H9 (cell line): ENCODE measurements around the gene BTLA. TPM values are rescaled to one million over a fixed set of nuclear protein-coding genes. Genes with fewer than 3 reads are reported as not detected.

Experiments used
- DNase-seq: peaks from one replicate; pipeline ENCODE4 v3.0.0-alpha.2; 2017
- H2AFZ ChIP-seq: one replicate; pipeline ENCODE4 v1.6.1; 2013; ENCODE audit warnings: mild to moderate bottlenecking, low read length, control low read depth, moderate library complexity
- H2AK5ac ChIP-seq: 2 replicates; pipeline ENCODE4 v1.6.1; 2013; ENCODE audit warnings: low read length, control low read depth, mixed read lengths; ENCODE audit not compliant: insufficient read length
- H2BK120ac ChIP-seq: one replicate; pipeline ENCODE4 v1.6.1; 2013; ENCODE audit warnings: low read depth, mild to moderate bottlenecking, low read length, control low read depth, inconsistent platforms; ENCODE audit not compliant: poor library complexity, severe bottlenecking
- H2BK12ac ChIP-seq: 2 replicates; pipeline ENCODE4 v1.6.1; 2013; ENCODE audit warnings: low read length, control low read depth, mixed read lengths, low read depth; ENCODE audit not compliant: insufficient read length
- H2BK15ac ChIP-seq: 2 replicates; pipeline ENCODE4 v1.6.1; 2013; ENCODE audit warnings: low read depth, low read length, control low read depth
- H2BK20ac ChIP-seq: one replicate; pipeline ENCODE4 v1.6.1; 2013; ENCODE audit warnings: low read depth, mild to moderate bottlenecking, low read length, control low read depth, inconsistent platforms; ENCODE audit not compliant: poor library complexity, severe bottlenecking
- H2BK5ac ChIP-seq: 2 replicates; pipeline ENCODE4 v1.6.1; 2013; ENCODE audit warnings: low read length, control low read depth, mixed read lengths; ENCODE audit not compliant: insufficient read length
- H3K14ac ChIP-seq: 2 replicates; pipeline ENCODE4 v1.6.1; 2013; ENCODE audit warnings: low read length, control low read depth; ENCODE audit not compliant: insufficient read depth
- H3K18ac ChIP-seq: 2 replicates; pipeline ENCODE4 v1.6.1; 2013; ENCODE audit warnings: low read depth, mild to moderate bottlenecking, mixed read lengths, low read length, control low read depth; ENCODE audit not compliant: insufficient read length
- H3K23ac ChIP-seq: 2 replicates; pipeline ENCODE4 v1.6.1; 2013; ENCODE audit warnings: low read length, control low read depth, mixed read lengths, low read depth; ENCODE audit not compliant: insufficient read length
- H3K23me2 ChIP-seq: 2 replicates; pipeline ENCODE4 v1.6.1; 2013; ENCODE audit warnings: low read depth, mild to moderate bottlenecking, mixed read lengths, low read length, control low read depth; ENCODE audit not compliant: insufficient read length, poor library complexity, severe bottlenecking
- H3K27ac ChIP-seq: 2 replicates; pipeline ENCODE4 v1.5.1; 2013; ENCODE audit warnings: low read length, control low read depth, mixed read lengths, low read depth; ENCODE audit not compliant: insufficient read length
- H3K27me3 ChIP-seq: 2 replicates; pipeline ENCODE4 v1.6.1; 2013; ENCODE audit warnings: low read length, control low read depth, inconsistent platforms; ENCODE audit not compliant: insufficient read depth
- H3K4ac ChIP-seq: 2 replicates; pipeline ENCODE4 v1.6.1; 2013; ENCODE audit warnings: low read depth, mild to moderate bottlenecking, control low read depth, inconsistent platforms, low read length, moderate library complexity
- H3K4me1 ChIP-seq: 2 replicates; pipeline ENCODE4 v1.6.1; 2013; ENCODE audit warnings: low read length, control low read depth, inconsistent platforms; ENCODE audit not compliant: insufficient read depth
- H3K4me2 ChIP-seq: 2 replicates; pipeline ENCODE4 v1.6.1; 2013; ENCODE audit warnings: low read length, control low read depth, mixed read lengths; ENCODE audit not compliant: insufficient read length, insufficient read depth
- H3K56ac ChIP-seq: 2 replicates; pipeline ENCODE4 v1.6.1; 2013; ENCODE audit warnings: low read depth, mild to moderate bottlenecking, mixed read lengths, low read length, control low read depth; ENCODE audit not compliant: insufficient read length
- H3K79me1 ChIP-seq: 2 replicates; pipeline ENCODE4 v1.6.1; 2013; ENCODE audit warnings: low read depth, mild to moderate bottlenecking, moderate library complexity, low read length, control low read depth, inconsistent platforms; ENCODE audit not compliant: insufficient read depth, poor library complexity, severe bottlenecking
- H3K79me2 ChIP-seq: 2 replicates; pipeline ENCODE4 v1.6.1; 2013; ENCODE audit warnings: low read length, control low read depth, inconsistent platforms; ENCODE audit not compliant: insufficient read depth
- H3K9ac ChIP-seq: 2 replicates; pipeline ENCODE4 v1.6.1; 2013; ENCODE audit warnings: low read length, control low read depth, mixed read lengths; ENCODE audit not compliant: insufficient read length; ENCODE audit errors: extremely low read depth
- H3K9me3 ChIP-seq: one replicate; pipeline ENCODE4 v1.6.1; 2013; ENCODE audit warnings: low read depth, low read length, inconsistent platforms; ENCODE audit not compliant: control insufficient read depth
- H3T11ph ChIP-seq: one replicate; pipeline ENCODE4 v1.6.1; 2013; ENCODE audit warnings: mild to moderate bottlenecking, low read length, control low read depth, inconsistent platforms
- H4K20me1 ChIP-seq: one replicate; pipeline ENCODE4 v1.6.1; 2013; ENCODE audit not compliant: control insufficient read depth, insufficient read length, insufficient read depth
- H4K5ac ChIP-seq: 2 replicates; pipeline ENCODE4 v1.6.1; 2013; ENCODE audit warnings: low read depth, mild to moderate bottlenecking, mixed read lengths, low read length, control low read depth; ENCODE audit not compliant: insufficient read length
- H4K8ac ChIP-seq: replicated peaks from 2 replicates; pipeline ENCODE4 v1.6.1; 2013; ENCODE audit warnings: low read length, control low read depth, mixed read lengths, low read depth; ENCODE audit not compliant: insufficient read length
- H4K91ac ChIP-seq: 2 replicates; pipeline ENCODE4 v1.6.1; 2013; ENCODE audit warnings: low read depth, mild to moderate bottlenecking, moderate library complexity, mixed read lengths, low read length, control low read depth; ENCODE audit not compliant: insufficient read length
- H3K27ac Mint-ChIP-seq, 3 experiments: 2 replicates in 2 of 3; 3 replicates in 1 of 3; pipeline ENCODE4 v1.8.0; 2020 to 2021; ENCODE audit warnings: mixed read lengths in 3 of 3, mild to moderate bottlenecking in 1 of 3, moderate library complexity in 1 of 3
- H3K27me3 Mint-ChIP-seq: 2 replicates; pipeline ENCODE4 v1.8.0; 2021; ENCODE audit warnings: low read depth, mild to moderate bottlenecking, moderate library complexity, mixed read lengths
- H3K36me3 Mint-ChIP-seq, 3 experiments: 2 replicates in 2 of 3; 3 replicates in 1 of 3; pipeline ENCODE4 v1.8.0; 2020 to 2021; ENCODE audit warnings: low read depth in 3 of 3, mixed read lengths in 3 of 3; ENCODE audit not compliant: insufficient read depth in 1 of 3
- H3K4me1 Mint-ChIP-seq, 2 experiments: 2 replicates each; pipeline ENCODE4 v1.8.0; 2020; ENCODE audit warnings: mixed read lengths in 2 of 2
- H3K4me3 Mint-ChIP-seq, 2 experiments: 2 replicates in 1 of 2; 3 replicates in 1 of 2; pipeline ENCODE4 v1.8.0; 2020 to 2021; ENCODE audit warnings: mild to moderate bottlenecking in 2 of 2, mixed read lengths in 2 of 2, moderate library complexity in 1 of 2
- H3K9me3 Mint-ChIP-seq, 2 experiments: 2 replicates in 1 of 2; 3 replicates in 1 of 2; pipeline ENCODE4 v1.8.0; 2020; ENCODE audit warnings: mild to moderate bottlenecking in 2 of 2, mixed read lengths in 2 of 2, moderate library complexity in 1 of 2
- WGBS: extraction: QIAGEN DNeasy Blood & Tissue Kit; methylation state at CpG from one replicate; pipeline ENCODE4 v1.1.7; 2013; ENCODE audit warnings: missing lambda C conversion rate, low lambda C conversion rate, mixed read lengths; ENCODE audit not compliant: insufficient read length; ENCODE audit errors: extremely low coverage; 5-methylcytosine and 5-hydroxymethylcytosine counted together
- total RNA-seq: library from RNA; stranded (reverse); gene quantifications from 2 replicates; pipeline ENCODE4 v1.2.1, GENCODE V29; 2021
- TF ChIP-seq, protein P1 (sequence below): fragments of 200-600 bp; sonication (generic); conservative IDR thresholded peaks from 3 replicates; pipeline ENCODE4 v1.8.0; 2021; ENCODE audit warnings: antibody characterized with exemption, mild to moderate bottlenecking

Gene BTLA
- total RNA-seq, 1 experiment from 2014 or later = not detected

DNA sequence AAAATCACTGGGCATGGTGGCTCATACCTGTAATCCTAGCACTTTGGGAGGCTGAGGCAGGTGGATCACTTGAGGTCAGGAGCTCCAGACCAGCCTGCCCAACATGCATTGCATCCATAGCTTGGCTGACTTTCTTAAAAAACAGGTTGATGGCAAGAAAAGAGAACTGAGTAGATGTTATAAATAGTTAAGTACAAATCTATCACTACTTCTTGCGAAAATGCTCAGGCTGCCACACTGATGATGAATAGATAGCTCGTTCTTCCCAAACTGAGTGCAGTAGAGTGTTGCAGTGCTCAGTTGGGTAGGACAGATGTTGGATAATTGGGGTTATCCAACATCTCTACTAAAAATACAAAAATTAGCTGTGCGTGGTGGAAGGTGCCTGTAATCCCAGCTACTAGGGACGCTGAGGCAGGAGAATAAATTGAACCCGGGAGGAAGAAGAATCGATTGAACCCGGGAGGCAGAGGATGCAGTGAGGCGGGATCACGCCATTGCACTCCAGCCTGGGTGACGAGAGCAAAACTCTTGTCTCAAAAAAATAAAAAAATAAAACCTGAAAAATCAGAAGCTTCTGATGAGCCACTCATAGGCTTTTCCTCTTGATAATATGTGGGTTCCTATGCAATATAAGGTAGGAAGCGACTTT lies 1.2 kb downstream of the BTLA start:
- no peak for DNase-seq
- Histone ChIP-seq H3K79me1 (no peaks in the 10 kb centered on the region), H3K23ac (no peak overlapping the region), H3K79me2 (no peaks in the 10 kb centered on the region), H3K27me3 (no peaks in the 10 kb centered on the region), H3K4ac (no peak overlapping the region), H2AFZ (no peak overlapping the region), H3K9ac (no peak overlapping the region), H2BK15ac (no peak overlapping the region), H2AK5ac (no peak overlapping the region), H2BK12ac (no peak overlapping the region), H4K8ac (no peak overlapping the region), H3K18ac (no peak overlapping the region), H3K27ac (no peak overlapping the region), H3K23me2 (no peaks in the 10 kb centered on the region), H3K14ac (no peak overlapping the region), H4K20me1 (no peaks in the 10 kb centered on the region), H2BK120ac (no peak overlapping the region), H2BK5ac (no peak overlapping the region), H3T11ph (no peak overlapping the region), H2BK20ac (no peak overlapping the region), H3K4me1 (no peaks in the 10 kb centered on the region), H4K5ac (no peak overlapping the region), H3K56ac (no peak overlapping the region), H3K4me2 (no peak overlapping the region), H4K91ac (no peak overlapping the region), H3K9me3 (no peaks in the 10 kb centered on the region)
- H3K4me1 Mint-ChIP-seq = peaks cover under 1 to 1% of the 10 kb centered on the region in 2 experiments; a peak in 3 of 4 replicates
- no CpG with 5 or more reads among the region's 11 CpGs for WGBS
- H3K27ac Mint-ChIP-seq = no peak overlapping the region
- H3K36me3 Mint-ChIP-seq = peaks cover 0 to 6% (median 0%) of the 10 kb centered on the region in 3 experiments; a peak in 1 of 7 replicates
- no peaks in the 10 kb centered on the region for H3K27me3 Mint-ChIP-seq
- H3K9me3 Mint-ChIP-seq = peaks cover 0 to 7% of the 10 kb centered on the region in 2 experiments; a peak in 3 of 5 replicates
- no peak overlapping the region for H3K4me3 Mint-ChIP-seq
- TF ChIP-seq, protein P1, sequence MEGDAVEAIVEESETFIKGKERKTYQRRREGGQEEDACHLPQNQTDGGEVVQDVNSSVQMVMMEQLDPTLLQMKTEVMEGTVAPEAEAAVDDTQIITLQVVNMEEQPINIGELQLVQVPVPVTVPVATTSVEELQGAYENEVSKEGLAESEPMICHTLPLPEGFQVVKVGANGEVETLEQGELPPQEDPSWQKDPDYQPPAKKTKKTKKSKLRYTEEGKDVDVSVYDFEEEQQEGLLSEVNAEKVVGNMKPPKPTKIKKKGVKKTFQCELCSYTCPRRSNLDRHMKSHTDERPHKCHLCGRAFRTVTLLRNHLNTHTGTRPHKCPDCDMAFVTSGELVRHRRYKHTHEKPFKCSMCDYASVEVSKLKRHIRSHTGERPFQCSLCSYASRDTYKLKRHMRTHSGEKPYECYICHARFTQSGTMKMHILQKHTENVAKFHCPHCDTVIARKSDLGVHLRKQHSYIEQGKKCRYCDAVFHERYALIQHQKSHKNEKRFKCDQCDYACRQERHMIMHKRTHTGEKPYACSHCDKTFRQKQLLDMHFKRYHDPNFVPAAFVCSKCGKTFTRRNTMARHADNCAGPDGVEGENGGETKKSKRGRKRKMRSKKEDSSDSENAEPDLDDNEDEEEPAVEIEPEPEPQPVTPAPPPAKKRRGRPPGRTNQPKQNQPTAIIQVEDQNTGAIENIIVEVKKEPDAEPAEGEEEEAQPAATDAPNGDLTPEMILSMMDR = no peak
